ENCODE results near the gene SPTB. TPM values are rescaled to one million over a fixed set of nuclear protein-coding genes. Genes with fewer than 3 reads are reported as not detected.

SPTB gene
- polyA plus RNA-seq, 1 donor (not counting 4 experiments of a cell fraction or from before 2014, with no cell fraction given), result not detected

DNA sequence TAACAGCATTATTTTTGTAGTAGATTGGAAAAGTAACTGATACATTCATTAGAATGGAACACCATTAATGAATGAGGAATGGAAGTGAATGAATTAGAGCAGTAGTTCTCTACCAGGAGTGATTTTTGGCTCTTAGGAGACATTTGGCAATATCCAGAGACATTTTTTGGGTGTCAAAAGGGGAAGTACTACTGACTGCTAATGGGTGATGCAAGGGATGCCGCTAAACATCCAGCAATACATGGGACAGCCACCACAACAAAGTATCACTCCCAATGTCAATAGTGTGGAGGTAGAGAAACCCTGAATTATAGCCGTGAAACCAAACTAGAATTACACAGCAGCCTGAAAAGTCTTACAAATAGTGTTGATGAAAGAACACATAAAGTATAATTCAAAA, 36.1 kb upstream of the SPTB start:
- Histone ChIP-seq H3K9ac (ENCODE audit: control insufficient read depth, extremely low read depth, insufficient read depth, low read length) (no peak overlapping the region), H3K9me3 (ENCODE audit: control insufficient read depth, low read depth, low read length) (no peaks in the 10 kb centered on the region), H4K20me1 (ENCODE audit: control insufficient read depth, extremely low read depth, insufficient read depth, low read length) (no peaks in the 10 kb centered on the region), H3K4me3 (ENCODE audit: control insufficient read depth in 2 of 3, extremely low read depth in 1 of 3, insufficient read depth in 2 of 3, low read depth in 1 of 3, low read length in 3 of 3) (no peak overlapping the region), H3K4me2 (ENCODE audit: control insufficient read depth, extremely low read depth, insufficient read depth, low read depth, low read length) (peak overlapping the region; percentile 86), H3K36me3 (ENCODE audit: control insufficient read depth in 2 of 2, extremely low read depth in 1 of 2, insufficient read depth in 2 of 2, low read length in 2 of 2) (no peaks in the 10 kb centered on the region), H3K27me3 (ENCODE audit: control insufficient read depth, extremely low read depth, insufficient read depth, low read length) (no peaks in the 10 kb centered on the region), H3K79me2 (ENCODE audit: control insufficient read depth, insufficient read depth, low read length) (peaks cover 56% of the 10 kb centered on the region), H3K27ac (ENCODE audit: control insufficient read depth, insufficient read depth, low read length) (no peak overlapping the region), H3K9me1 (ENCODE audit: control insufficient read depth, extremely low read depth, insufficient read depth, low read length) (no peaks in the 10 kb centered on the region), H2AFZ (ENCODE audit: control insufficient read depth, low read length) (no peak overlapping the region), H3K4me1 (ENCODE audit: control insufficient read depth, extremely low read depth, insufficient read depth, low read length) (peaks cover 17% of the 10 kb centered on the region)
- DNase-seq (ENCODE audit: low read depth, low spot score) (no peak), FAIRE-seq (no peak)
- no peak for TF ChIP-seq EZH2 (IDR thresholded peaks at IDR 0.05; ENCODE audit: low read length)
- no peak for TF ChIP-seq CTCF (optimal IDR thresholded peaks at IDR 0.05 in 1 of 3, IDR thresholded peaks at IDR 0.05 in 1 of 3, conservative IDR thresholded peaks at IDR 0.05 in 1 of 3; ENCODE audit: extremely low read depth in 1 of 3, insufficient read depth in 2 of 3, low read length in 3 of 3)
- dilution Hi-C loops (cut with MboI; ENCODE audit: extremely low pct_ligation_motif_present, low sequenced_read_pairs), result no loop called here

- H3K27me3 ChIP-seq (ENCODE audit: control insufficient read depth, extremely low read depth, insufficient read depth, low read length), result no peaks in the 10 kb centered on the region
- H3K4me3 ChIP-seq (ENCODE audit: control insufficient read depth in 2 of 3, extremely low read depth in 1 of 3, insufficient read depth in 2 of 3, low read depth in 1 of 3, low read length in 3 of 3), result peak overlapping the region; percentile 78 to 99 (median 81)
- no peak for TF ChIP-seq CTCF (optimal IDR thresholded peaks at IDR 0.05 in 1 of 3, IDR thresholded peaks at IDR 0.05 in 1 of 3, conservative IDR thresholded peaks at IDR 0.05 in 1 of 3; ENCODE audit: extremely low read depth in 1 of 3, insufficient read depth in 2 of 3, low read length in 3 of 3)
- TF ChIP-seq EZH2 (IDR thresholded peaks at IDR 0.05; ENCODE audit: low read length), result no peak
- dilution Hi-C loops (cut with MboI; ENCODE audit: extremely low pct_ligation_motif_present, low sequenced_read_pairs), result no loop called here
- H2AFZ ChIP-seq (ENCODE audit: control insufficient read depth, low read length), result no peak overlapping the region
- peaks cover 17% of the 10 kb centered on the region for H3K4me1 ChIP-seq (ENCODE audit: control insufficient read depth, extremely low read depth, insufficient read depth, low read length)
- H3K9ac ChIP-seq (ENCODE audit: control insufficient read depth, extremely low read depth, insufficient read depth, low read length), result peak overlapping the region; percentile 97
- no peaks in the 10 kb centered on the region for H3K9me3 ChIP-seq (ENCODE audit: control insufficient read depth, low read depth, low read length)
- H3K27ac ChIP-seq (ENCODE audit: control insufficient read depth, insufficient read depth, low read length), result peak overlapping the region; percentile 92
- FAIRE-seq (no peak), DNase-seq (ENCODE audit: low read depth, low spot score) (no peak)
- peaks cover 49% of the 10 kb centered on the region for H3K79me2 ChIP-seq (ENCODE audit: control insufficient read depth, insufficient read depth, low read length)
- no peaks in the 10 kb centered on the region for H3K9me1 ChIP-seq (ENCODE audit: control insufficient read depth, extremely low read depth, insufficient read depth, low read length)
- H3K36me3 ChIP-seq (ENCODE audit: control insufficient read depth in 2 of 2, extremely low read depth in 1 of 2, insufficient read depth in 2 of 2, low read length in 2 of 2), result no peaks in the 10 kb centered on the region
- no peaks in the 10 kb centered on the region for H4K20me1 ChIP-seq (ENCODE audit: control insufficient read depth, extremely low read depth, insufficient read depth, low read length)
- H3K4me2 ChIP-seq (ENCODE audit: control insufficient read depth, extremely low read depth, insufficient read depth, low read depth, low read length), result peak overlapping the region; percentile 86
These were observed 35.3 kb upstream of the SPTB start for GRCh38 chr14:64915029-64915424.

Measured in keratinocyte (primary cell).